ENCODE results near the gene FGD4.
"Not testable (repeated sequence)": the region's sequence is repeated elsewhere in the genome, so short reads cannot be mapped to it uniquely, and the experiment has no call there.

The FGD4 gene

GRCh38 chr12:32561931-32562341, 162.6 kb downstream of the FGD4 start:
- peak; percentile 63 for DNase-seq (ENCODE audit: low spot score)

- DNase-seq (ENCODE audit: low spot score), result not testable (repeated sequence)
Measured at GRCh38 chr12:32562413-32562812, 163.1 kb downstream of the FGD4 start.

GRCh38 chr12:32566663-32567295, 167.4 kb downstream of the FGD4 start:
- DNase-seq (ENCODE audit: low spot score), result no peak

- no peak for DNase-seq (ENCODE audit: low spot score)
Measured at GRCh38 chr12:32567296-32567674, 167.9 kb downstream of the FGD4 start.

- peak; percentile 82 for DNase-seq (ENCODE audit: low spot score)
Measured at GRCh38 chr12:32568228-32568627, 168.9 kb downstream of the FGD4 start.

GRCh38 chr12:32569259-32569658, 169.9 kb downstream of the FGD4 start:
- DNase-seq (ENCODE audit: low spot score), result no peak

GRCh38 chr12:32574585-32574984, 175.2 kb downstream of the FGD4 start:
- no peak for DNase-seq (ENCODE audit: low spot score)

- DNase-seq (ENCODE audit: low spot score), result no peak
Measured at GRCh38 chr12:32577328-32577727, 178.0 kb downstream of the FGD4 start.

- peak; percentile 66 for DNase-seq (ENCODE audit: low spot score)
Measured at GRCh38 chr12:32583534-32583933, 184.2 kb downstream of the FGD4 start.

- no peak for DNase-seq (ENCODE audit: low spot score)
Measured at GRCh38 chr12:32585680-32586079, 186.3 kb downstream of the FGD4 start.

GRCh38 chr12:32586390-32586789, 187.0 kb downstream of the FGD4 start:
- no peak for DNase-seq (ENCODE audit: low spot score)

- DNase-seq (ENCODE audit: low spot score), result no peak
Measured at GRCh38 chr12:32587581-32588495, 188.5 kb downstream of the FGD4 start.

GRCh38 chr12:32588604-32589003, 189.2 kb downstream of the FGD4 start:
- DNase-seq (ENCODE audit: low spot score), result no peak

GRCh38 chr12:32589165-32589865, 190.0 kb downstream of the FGD4 start:
- no peak for DNase-seq (ENCODE audit: low spot score)

GRCh38 chr12:32595251-32595650, 195.9 kb downstream of the FGD4 start:
- no peak for DNase-seq (ENCODE audit: low spot score)

- no peak for DNase-seq (ENCODE audit: low spot score)
Measured at GRCh38 chr12:32596030-32596429, 196.7 kb downstream of the FGD4 start.

GRCh38 chr12:32598688-32599087, 199.3 kb downstream of the FGD4 start:
- DNase-seq (ENCODE audit: low spot score), result no peak

- no peak for DNase-seq (ENCODE audit: low spot score)
Measured at GRCh38 chr12:32600681-32601080, 201.3 kb downstream of the FGD4 start.

- no peak for DNase-seq (ENCODE audit: low spot score)
Measured at GRCh38 chr12:32603071-32603470, 203.7 kb downstream of the FGD4 start.

GRCh38 chr12:32603858-32604257, 204.5 kb downstream of the FGD4 start:
- peak; percentile 34 for DNase-seq (ENCODE audit: low spot score)

- no peak for DNase-seq (ENCODE audit: low spot score)
Measured at GRCh38 chr12:32604565-32604964, 205.2 kb downstream of the FGD4 start.

GRCh38 chr12:32605326-32606095, 206.2 kb downstream of the FGD4 start:
- no peak for DNase-seq (ENCODE audit: low spot score)
